Endodermal cell (in vitro differentiated cells): ENCODE results near the gene PMFBP1. TPM values are rescaled to one million over a fixed set of nuclear protein-coding genes. Genes with fewer than 3 reads are reported as not detected.

Experiments
- DNase-seq: peaks from one replicate; pipeline ENCODE4 v3.0.0-alpha.2; 2017
- H3K27ac ChIP-seq: 2 replicates; pipeline ENCODE4 v1.5.1; 2013; ENCODE audit warnings: mild to moderate bottlenecking, low read depth, low read length, moderate library complexity
- H3K27me3 ChIP-seq: 2 replicates; pipeline ENCODE4 v1.6.1; 2013; ENCODE audit warnings: mild to moderate bottlenecking, low read length, moderate library complexity; ENCODE audit not compliant: insufficient read depth, control insufficient read depth, poor library complexity, severe bottlenecking
- H3K36me3 ChIP-seq: 2 replicates; pipeline ENCODE4 v1.7.0; 2013; ENCODE audit warnings: mild to moderate bottlenecking, low read length, moderate library complexity; ENCODE audit not compliant: control insufficient read depth, insufficient read depth
- H3K4me1 ChIP-seq: one replicate; pipeline ENCODE4 v1.7.0; 2013; ENCODE audit warnings: low read length; ENCODE audit not compliant: control insufficient read depth, insufficient read depth
- H3K4me3 ChIP-seq: 2 replicates; pipeline ENCODE4 v1.5.1; 2013; ENCODE audit warnings: mild to moderate bottlenecking, low read length, moderate library complexity
- H3K9ac ChIP-seq: 2 replicates; pipeline ENCODE4 v1.6.1; 2013; ENCODE audit warnings: mild to moderate bottlenecking, low read length, moderate library complexity; ENCODE audit not compliant: poor library complexity, severe bottlenecking; ENCODE audit errors: extremely low read depth
- H3K9me3 ChIP-seq: 2 replicates; pipeline ENCODE4 v1.6.1; 2013; ENCODE audit warnings: mild to moderate bottlenecking, low read length, moderate library complexity; ENCODE audit not compliant: control insufficient read depth
- H3K27ac Mint-ChIP-seq: 2 replicates; pipeline ENCODE4 v1.8.0; 2020; ENCODE audit warnings: mixed read lengths
- H3K27me3 Mint-ChIP-seq: 2 replicates; pipeline ENCODE4 v1.8.0; 2021; ENCODE audit warnings: mild to moderate bottlenecking, mixed read lengths; ENCODE audit not compliant: insufficient read depth
- H3K36me3 Mint-ChIP-seq: 2 replicates; pipeline ENCODE4 v1.8.0; 2020; ENCODE audit warnings: low read depth, mixed read lengths
- H3K4me1 Mint-ChIP-seq: 2 replicates; pipeline ENCODE4 v1.8.0; 2020; ENCODE audit warnings: mixed read lengths
- H3K4me3 Mint-ChIP-seq: 2 replicates; pipeline ENCODE4 v1.8.0; 2020; ENCODE audit warnings: mild to moderate bottlenecking, moderate library complexity, mixed read lengths
- H3K9me3 Mint-ChIP-seq: 2 replicates; pipeline ENCODE4 v1.8.0; 2020; ENCODE audit warnings: mild to moderate bottlenecking, mixed read lengths
- CTCF ChIP-seq: fragments of 200-600 bp; sonication (generic); conservative IDR thresholded peaks from 2 replicates; pipeline ENCODE4 v1.5.0; 2021; ENCODE audit warnings: antibody characterized with exemption, mild to moderate bottlenecking
- WGBS, 2 experiments: methylation state at CpG; one replicate each; pipeline versions ENCODE4 v1.1.5 to v1.1.7; 2013; ENCODE audit warnings: missing lambda C conversion rate in 2 of 2, mixed read lengths in 1 of 2; ENCODE audit not compliant: insufficient coverage in 1 of 2, insufficient read length in 1 of 2; 5-methylcytosine and 5-hydroxymethylcytosine counted together
- total RNA-seq, 2 donors: library from RNA; stranded (reverse); fragmentation: NEBNext Ultra II Directional in 1 of 2; extraction: Animal tissue kit (Norgen Biotek cat#: 25700) in 1 of 2; gene quantifications; 2 replicates in 1 of 2; 3 replicates in 1 of 2; pipeline ENCODE4 v1.2.1, GENCODE V29; 2021

Gene PMFBP1
- total RNA-seq, 2 donors from 2014 or later: 2.1 to 4.1 TPM

- Mint-ChIP-seq H3K36me3 (no peaks in the 10 kb centered on the region), H3K9me3 (peaks cover 6% of the 10 kb centered on the region)
- 100% methylated on average over 1 to 2 of the region's 2 CpGs for WGBS, 2 experiments
Observed at GRCh38 chr16:72166151-72166550, 5.8 kb downstream of the PMFBP1 start.

GRCh38 chr16:72164691-72165090 is 7.3 kb downstream of the PMFBP1 start:
- Mint-ChIP-seq H3K27ac (no peak overlapping the region), H3K9me3 (peaks cover 6% of the 10 kb centered on the region), H3K4me1 (peaks cover 9% of the 10 kb centered on the region), H3K36me3 (no peaks in the 10 kb centered on the region), H3K27me3 (peaks cover 5% of the 10 kb centered on the region), H3K4me3 (no peak overlapping the region)
- H3K9me3 ChIP-seq: peaks cover 5% of the 10 kb centered on the region
- H3K27ac ChIP-seq: no peak overlapping the region
- H3K9ac ChIP-seq: no peak overlapping the region
- no peaks in the 10 kb centered on the region for H3K27me3 ChIP-seq
- H3K4me1 ChIP-seq: no peaks in the 10 kb centered on the region
- WGBS, 2 experiments: 81 to 83% methylated on average over 5 of the region's 5 CpGs
- DNase-seq: no peak
- no peaks in the 10 kb centered on the region for H3K36me3 ChIP-seq
- H3K4me3 ChIP-seq: no peak overlapping the region
- no peak for TF ChIP-seq CTCF

More at GRCh38 chr16:72166151-72166550, 5.8 kb downstream of the PMFBP1 start:
- Mint-ChIP-seq H3K27me3 (peaks cover 5% of the 10 kb centered on the region), H3K4me3 (no peak overlapping the region), H3K27ac (no peak overlapping the region), H3K4me1 (peaks cover 9% of the 10 kb centered on the region)
- Histone ChIP-seq H3K4me1 (no peaks in the 10 kb centered on the region), H3K9me3 (peaks cover 5% of the 10 kb centered on the region), H3K27me3 (no peaks in the 10 kb centered on the region), H3K27ac (no peak overlapping the region), H3K4me3 (no peak overlapping the region), H3K9ac (no peak overlapping the region), H3K36me3 (no peaks in the 10 kb centered on the region)
- no peak for DNase-seq
- no peak for TF ChIP-seq CTCF

- Mint-ChIP-seq H3K27me3 (peaks cover 5% of the 10 kb centered on the region), H3K27ac (no peak overlapping the region), H3K9me3 (peaks cover 6% of the 10 kb centered on the region), H3K4me1 (peaks cover 9% of the 10 kb centered on the region), H3K36me3 (no peaks in the 10 kb centered on the region), H3K4me3 (no peak overlapping the region)
- no peak for DNase-seq
- Histone ChIP-seq H3K9ac (no peak overlapping the region), H3K4me1 (no peaks in the 10 kb centered on the region), H3K9me3 (peaks cover 5% of the 10 kb centered on the region), H3K4me3 (no peak overlapping the region), H3K36me3 (no peaks in the 10 kb centered on the region), H3K27ac (no peak overlapping the region), H3K27me3 (no peaks in the 10 kb centered on the region)
- TF ChIP-seq CTCF: no peak
- WGBS, 2 experiments: 49 to 83% methylated on average over 1 to 6 of the region's 6 CpGs
Observed at GRCh38 chr16:72162105-72162692, 9.8 kb downstream of the PMFBP1 start.
